ENCODE measurements around the gene CPN1.
"Not testable (repeated sequence)": the region's sequence is repeated elsewhere in the genome, so short reads cannot be mapped to it uniquely, and the experiment has no call there.

GRCh38 chr10:100011906-100012305 lies 69.8 kb downstream of the CPN1 start:
- not testable (repeated sequence) for TF ChIP-seq CTCF (IDR thresholded peaks at IDR 0.05; ENCODE audit: poor library complexity); EZH2 (IDR thresholded peaks at IDR 0.05; ENCODE audit: borderline replicate concordance); EZH2phosphoT487 (IDR thresholded peaks at IDR 0.05; ENCODE audit: low read depth, severe bottlenecking, unreplicated experiment)
